Neuron (in vitro differentiated cells): ENCODE data around the gene PRKCE.

ENCODE experiments used
- H2AFZ ChIP-seq: one replicate; pipeline ENCODE4 v1.6.1; 2013; ENCODE audit warnings: low read depth, mild to moderate bottlenecking, inconsistent platforms, low read length, moderate library complexity
- H3K27me3 ChIP-seq: one replicate; pipeline ENCODE4 v1.6.1; 2013; ENCODE audit warnings: low read length; ENCODE audit not compliant: insufficient read depth
- H3K36me3 ChIP-seq: one replicate; pipeline ENCODE4 v1.6.1; 2013; ENCODE audit warnings: low read length; ENCODE audit not compliant: insufficient read depth
- H3K4me1 ChIP-seq: one replicate; pipeline ENCODE4 v1.6.1; 2013; ENCODE audit warnings: low read length; ENCODE audit not compliant: insufficient read depth
- H3K4me3 ChIP-seq: 2 replicates; pipeline ENCODE4 v1.5.1; 2013; ENCODE audit warnings: mild to moderate bottlenecking, low read length, moderate library complexity
- H3K9me3 ChIP-seq: one replicate; pipeline ENCODE4 v1.6.1; 2013; ENCODE audit warnings: low read length

Gene PRKCE

DNA sequence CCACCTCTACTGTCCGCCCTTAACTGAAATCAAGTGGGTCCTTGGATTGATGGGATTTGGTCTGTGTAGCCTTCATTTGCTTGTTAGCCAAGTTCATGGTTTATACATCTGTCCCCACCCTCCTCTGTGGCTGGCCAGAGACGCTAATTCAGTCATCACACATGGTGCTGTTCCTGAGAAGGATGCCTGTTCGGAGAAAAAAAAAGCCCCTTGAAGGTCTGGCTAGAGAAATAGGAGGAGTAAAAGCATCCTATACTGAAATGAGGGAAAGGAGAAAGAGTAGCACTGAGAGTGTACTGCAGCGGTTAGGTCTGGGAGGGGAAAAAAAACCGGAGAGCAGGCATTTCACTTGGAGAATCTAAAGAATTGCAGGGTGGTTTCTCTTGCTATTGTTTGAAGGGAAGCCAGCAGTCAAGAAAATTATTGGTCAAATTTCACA is 465.1 kb downstream of the PRKCE start:
- no peak overlapping the region for H3K4me3 ChIP-seq
- H3K36me3 ChIP-seq, result no peaks in the 10 kb centered on the region
- H2AFZ ChIP-seq, result no peak overlapping the region
- H3K4me1 ChIP-seq, result no peaks in the 10 kb centered on the region
- no peaks in the 10 kb centered on the region for H3K27me3 ChIP-seq
- H3K9me3 ChIP-seq, result no peaks in the 10 kb centered on the region

DNA sequence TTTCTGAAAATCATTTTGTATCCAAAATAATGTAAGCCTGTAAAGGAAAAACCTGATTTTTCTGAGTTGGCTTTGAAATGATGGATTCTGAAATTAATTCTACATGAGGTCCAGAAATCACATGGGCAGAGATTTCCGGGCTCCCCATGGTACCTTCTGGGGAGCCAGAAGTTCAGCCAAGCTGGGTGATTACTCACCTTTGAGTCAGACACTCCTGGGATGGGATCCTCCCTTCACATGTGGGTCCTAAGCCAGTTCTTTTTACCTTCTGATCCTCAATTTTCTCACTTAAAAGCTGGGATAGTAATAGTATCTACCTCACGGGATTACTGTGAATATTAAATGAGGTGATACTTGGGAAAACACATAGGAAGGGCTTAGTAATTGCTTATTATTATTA is 465.9 kb downstream of the PRKCE start:
- Histone ChIP-seq H3K36me3 (no peaks in the 10 kb centered on the region), H3K27me3 (no peaks in the 10 kb centered on the region), H3K4me1 (no peaks in the 10 kb centered on the region), H3K9me3 (no peaks in the 10 kb centered on the region), H2AFZ (no peak overlapping the region), H3K4me3 (no peak overlapping the region)

DNA sequence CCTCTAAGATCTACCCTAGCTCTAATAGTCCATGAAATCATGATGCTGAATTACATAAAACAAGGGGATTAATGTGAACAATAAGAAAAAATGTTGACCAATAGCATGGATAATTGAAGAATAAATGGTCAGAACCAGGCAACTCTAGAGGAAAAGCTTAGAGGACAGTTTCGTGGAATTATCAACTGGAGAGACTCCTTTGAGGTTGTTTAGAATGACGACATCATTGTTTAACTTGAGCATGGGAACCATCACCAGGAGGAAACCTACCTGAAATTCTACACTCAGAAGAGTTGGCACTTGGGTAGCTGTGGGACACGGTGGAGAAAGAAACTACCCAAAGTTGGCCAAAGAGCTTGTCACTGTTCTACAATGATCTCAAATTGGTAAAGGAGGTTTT is 466.5 kb downstream of the PRKCE start:
- Histone ChIP-seq H3K27me3 (no peaks in the 10 kb centered on the region), H3K4me3 (no peak overlapping the region), H3K36me3 (no peaks in the 10 kb centered on the region), H2AFZ (no peak overlapping the region), H3K4me1 (no peaks in the 10 kb centered on the region), H3K9me3 (no peaks in the 10 kb centered on the region)

DNA sequence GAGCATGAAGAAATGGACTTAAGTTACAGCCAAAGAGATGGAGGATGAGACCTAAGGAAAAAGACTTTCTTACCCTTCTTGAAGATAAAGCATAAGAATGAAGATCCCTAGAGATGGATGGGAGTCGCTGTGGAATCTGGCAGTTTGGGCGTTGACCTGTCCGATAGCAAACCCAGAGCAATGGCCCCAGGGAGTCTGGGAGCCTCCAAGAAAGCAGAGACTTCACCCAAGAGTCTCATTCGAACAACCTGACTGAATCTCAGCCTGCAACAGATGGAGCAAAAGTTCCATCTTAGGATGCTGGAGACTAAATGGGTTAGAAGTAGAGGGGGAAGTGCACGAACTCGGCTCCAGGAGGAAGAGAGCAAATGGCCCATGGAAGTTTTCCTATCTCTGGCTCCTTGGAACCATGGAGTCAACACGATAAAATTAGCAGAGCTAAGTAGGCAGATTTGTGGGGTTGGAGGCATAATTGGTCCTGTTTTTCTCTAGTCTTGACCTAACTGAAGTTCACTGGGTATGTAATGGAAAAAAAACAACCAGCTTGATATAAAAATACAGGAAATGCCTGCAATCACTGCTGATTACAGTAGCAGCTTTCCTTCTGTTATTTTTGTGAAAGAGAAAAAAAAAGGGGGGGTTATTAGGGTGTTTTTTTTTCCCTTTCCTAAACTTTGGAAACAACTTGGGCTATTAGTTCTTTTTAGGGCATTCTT is 467.3 kb downstream of the PRKCE start:
- no peaks in the 10 kb centered on the region for H3K27me3 ChIP-seq
- no peaks in the 10 kb centered on the region for H3K4me1 ChIP-seq
- H3K9me3 ChIP-seq, result no peaks in the 10 kb centered on the region
- H3K4me3 ChIP-seq, result no peak overlapping the region
- no peaks in the 10 kb centered on the region for H3K36me3 ChIP-seq
- H2AFZ ChIP-seq, result no peak overlapping the region

DNA sequence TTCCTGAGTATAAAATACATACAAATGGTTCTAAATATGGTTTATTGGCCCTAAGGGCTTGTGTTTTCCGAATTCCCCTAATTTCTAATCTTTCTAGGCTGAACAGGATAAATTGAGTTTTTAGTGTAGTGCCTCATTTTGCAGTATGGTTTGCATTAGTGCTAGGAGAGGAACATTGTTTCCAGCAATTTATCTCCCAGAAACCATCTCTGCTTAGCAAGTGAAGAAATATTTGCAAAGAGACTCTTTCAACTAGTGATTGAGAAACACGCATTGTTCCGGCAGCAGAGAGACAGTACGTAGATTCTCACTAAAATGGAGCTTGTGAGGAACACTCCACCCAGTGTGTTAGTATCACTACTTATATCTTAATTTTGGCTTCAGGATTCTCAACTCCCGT is 468.0 kb downstream of the PRKCE start:
- H2AFZ ChIP-seq, result no peak overlapping the region
- no peaks in the 10 kb centered on the region for H3K36me3 ChIP-seq
- no peaks in the 10 kb centered on the region for H3K27me3 ChIP-seq
- no peaks in the 10 kb centered on the region for H3K4me1 ChIP-seq
- H3K9me3 ChIP-seq, result no peaks in the 10 kb centered on the region
- H3K4me3 ChIP-seq, result no peak overlapping the region

DNA sequence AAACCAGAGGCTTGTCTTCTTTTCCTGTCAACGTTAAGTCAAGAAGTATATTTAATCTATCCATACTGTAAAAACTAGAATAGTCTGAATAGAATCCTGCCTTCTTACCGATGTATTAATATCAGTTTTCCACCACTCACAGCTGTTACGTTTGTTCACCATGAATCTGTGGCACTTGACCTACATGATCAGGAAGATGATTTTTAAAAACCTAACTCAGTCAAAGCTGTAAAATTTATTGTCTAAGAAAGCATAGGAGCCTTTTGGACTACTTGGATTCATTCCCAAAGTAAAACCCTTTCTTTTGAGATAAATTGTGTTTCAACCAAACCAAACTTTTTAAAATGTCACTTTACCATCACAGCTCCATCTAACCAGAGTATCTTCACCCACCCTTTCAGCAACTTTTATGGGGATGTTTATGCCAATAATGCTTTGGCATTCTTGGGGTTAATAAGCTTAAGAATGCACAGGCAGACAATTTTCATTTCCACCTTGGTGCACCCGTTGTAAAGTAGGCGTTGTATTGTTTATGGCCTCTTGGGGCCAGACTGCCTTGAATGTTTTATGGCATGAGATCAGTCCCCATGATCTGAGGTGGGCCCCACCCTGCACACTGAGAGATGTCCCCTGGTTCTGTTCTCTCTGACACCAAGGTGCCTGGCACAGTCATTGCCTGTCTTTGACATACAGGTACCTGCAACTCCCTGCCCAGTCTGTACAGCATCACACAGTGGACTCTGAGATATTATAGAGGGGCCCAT is 469.5 kb downstream of the PRKCE start:
- Histone ChIP-seq H3K9me3 (no peaks in the 10 kb centered on the region), H3K4me1 (no peaks in the 10 kb centered on the region), H3K4me3 (no peak overlapping the region)

DNA sequence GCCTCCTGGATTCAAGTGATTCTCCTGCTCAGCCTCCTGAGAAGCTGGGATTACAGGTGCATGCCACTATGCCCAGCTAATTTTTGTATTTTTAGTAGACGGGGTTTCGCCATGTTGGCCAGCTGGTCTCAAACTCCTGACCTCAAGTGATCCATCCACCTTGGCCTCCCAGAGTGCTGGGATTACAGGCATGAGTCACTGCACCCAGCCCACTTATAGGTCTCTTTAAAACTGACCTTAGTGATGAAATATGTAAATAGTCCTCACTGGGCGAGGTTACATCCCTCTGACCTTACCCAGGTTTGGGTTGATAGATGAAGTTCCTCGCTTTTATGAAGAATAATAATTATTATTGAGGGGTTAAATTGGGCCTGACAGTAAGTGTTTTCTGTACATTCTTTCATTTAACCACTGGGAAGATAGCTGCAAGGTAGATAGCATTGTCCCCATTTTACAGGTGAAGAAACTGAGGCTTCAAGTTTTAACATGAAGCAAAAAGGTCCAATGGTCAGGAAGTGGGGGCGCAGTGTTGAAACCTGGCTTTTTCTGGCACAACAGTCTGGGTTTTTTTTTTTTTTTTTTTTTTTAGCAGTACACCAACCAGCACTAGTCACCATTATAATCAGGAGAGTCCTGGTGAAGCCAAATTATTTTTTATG is 471.0 kb downstream of the PRKCE start:
- H2AFZ ChIP-seq, result no peak overlapping the region
- H3K36me3 ChIP-seq, result no peaks in the 10 kb centered on the region
- H3K4me3 ChIP-seq, result no peak overlapping the region
- no peaks in the 10 kb centered on the region for H3K27me3 ChIP-seq
- H3K4me1 ChIP-seq, result no peaks in the 10 kb centered on the region
- no peaks in the 10 kb centered on the region for H3K9me3 ChIP-seq

More for the DNA sequence above, 469.5 kb downstream of the PRKCE start:
- H3K36me3 ChIP-seq, result no peaks in the 10 kb centered on the region
- H3K27me3 ChIP-seq, result no peaks in the 10 kb centered on the region
- no peak overlapping the region for H2AFZ ChIP-seq

DNA sequence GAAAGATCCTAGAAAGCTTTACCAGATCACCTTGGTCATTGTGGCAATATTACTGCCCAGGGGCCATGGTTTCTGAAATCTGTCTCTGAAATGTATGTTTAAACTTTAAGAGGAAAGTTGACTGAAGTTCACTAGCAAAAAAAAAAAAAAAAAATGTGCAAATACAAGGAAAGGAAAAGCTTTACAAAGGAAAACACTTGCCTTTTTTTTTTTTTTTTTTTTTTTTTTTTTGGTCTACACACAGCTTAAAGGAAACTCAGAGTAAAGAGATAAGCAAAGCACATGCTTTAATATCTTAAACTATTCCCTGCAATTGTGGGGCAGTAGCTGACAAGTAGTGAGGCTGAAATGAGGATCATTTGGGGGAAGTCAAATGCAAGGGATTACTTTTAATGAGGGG is 471.5 kb downstream of the PRKCE start:
- no peaks in the 10 kb centered on the region for H3K4me1 ChIP-seq
- no peaks in the 10 kb centered on the region for H3K27me3 ChIP-seq
- H2AFZ ChIP-seq, result no peak overlapping the region
- no peaks in the 10 kb centered on the region for H3K36me3 ChIP-seq
- H3K9me3 ChIP-seq, result no peaks in the 10 kb centered on the region
- no peak overlapping the region for H3K4me3 ChIP-seq

DNA sequence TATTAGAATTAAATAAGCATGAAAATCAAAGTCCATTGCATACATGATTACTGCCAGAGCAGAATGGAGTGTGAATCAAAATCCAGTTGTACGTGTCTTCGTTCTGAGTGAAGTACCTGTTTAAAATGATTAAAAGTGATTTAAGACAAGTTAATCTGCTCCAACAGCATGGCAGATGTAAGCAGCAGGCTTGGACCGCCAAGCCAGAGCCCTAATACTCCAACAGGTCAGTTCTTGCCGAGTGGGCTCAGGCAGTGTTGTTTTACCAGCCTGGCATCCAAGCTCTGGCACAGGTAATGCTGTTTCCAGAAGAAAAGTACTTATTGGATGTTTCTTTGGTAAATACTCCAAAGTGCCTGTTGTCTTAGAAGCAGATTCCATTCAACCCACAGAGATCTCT is 474.3 kb downstream of the PRKCE start:
- no peaks in the 10 kb centered on the region for H3K9me3 ChIP-seq
- no peak overlapping the region for H2AFZ ChIP-seq
- H3K4me1 ChIP-seq, result no peaks in the 10 kb centered on the region
- no peaks in the 10 kb centered on the region for H3K36me3 ChIP-seq
- no peak overlapping the region for H3K4me3 ChIP-seq
- no peaks in the 10 kb centered on the region for H3K27me3 ChIP-seq

DNA sequence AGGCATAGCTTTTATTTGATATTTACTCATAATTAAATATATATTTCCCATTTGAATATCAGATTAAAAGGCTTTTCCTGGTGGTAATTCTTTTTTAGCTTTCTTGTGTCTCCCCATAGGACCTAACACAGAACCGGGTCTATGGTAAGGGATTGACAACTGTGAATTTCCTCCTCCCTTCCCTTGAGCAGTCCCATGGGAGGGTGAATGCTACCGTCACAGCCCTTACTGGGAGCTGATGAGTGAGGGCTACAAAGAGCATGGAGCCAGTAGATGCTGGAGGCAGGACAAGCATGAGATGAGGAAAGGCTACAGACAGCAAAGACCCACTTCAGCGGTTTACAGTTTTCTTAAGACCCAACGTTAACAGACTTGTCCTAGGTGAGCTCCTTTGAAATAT is 475.1 kb downstream of the PRKCE start:
- Histone ChIP-seq H3K4me3 (no peak overlapping the region), H3K36me3 (no peaks in the 10 kb centered on the region), H2AFZ (no peak overlapping the region), H3K9me3 (no peaks in the 10 kb centered on the region), H3K4me1 (no peaks in the 10 kb centered on the region), H3K27me3 (no peaks in the 10 kb centered on the region)

DNA sequence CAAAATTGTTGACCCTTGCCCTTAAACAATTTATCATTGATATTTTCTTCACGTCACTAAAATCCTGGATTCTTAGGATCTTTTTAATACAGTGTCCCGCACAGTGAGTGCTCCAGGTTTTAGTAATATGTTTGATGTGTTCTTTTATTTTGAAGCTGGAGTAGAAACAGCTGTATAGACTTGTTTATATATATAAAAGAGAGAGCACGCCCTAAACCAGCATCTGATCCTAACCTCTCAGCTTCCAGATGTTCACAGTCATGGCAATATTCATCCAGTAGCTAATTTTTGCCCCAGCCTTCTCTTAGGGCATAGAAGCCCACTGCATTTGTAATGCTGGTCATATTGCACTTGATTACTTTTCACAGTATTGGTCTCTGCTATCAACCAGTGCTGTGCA is 475.7 kb downstream of the PRKCE start:
- Histone ChIP-seq H2AFZ (no peak overlapping the region), H3K4me1 (no peaks in the 10 kb centered on the region), H3K27me3 (no peaks in the 10 kb centered on the region), H3K4me3 (no peak overlapping the region), H3K36me3 (no peaks in the 10 kb centered on the region), H3K9me3 (no peaks in the 10 kb centered on the region)

DNA sequence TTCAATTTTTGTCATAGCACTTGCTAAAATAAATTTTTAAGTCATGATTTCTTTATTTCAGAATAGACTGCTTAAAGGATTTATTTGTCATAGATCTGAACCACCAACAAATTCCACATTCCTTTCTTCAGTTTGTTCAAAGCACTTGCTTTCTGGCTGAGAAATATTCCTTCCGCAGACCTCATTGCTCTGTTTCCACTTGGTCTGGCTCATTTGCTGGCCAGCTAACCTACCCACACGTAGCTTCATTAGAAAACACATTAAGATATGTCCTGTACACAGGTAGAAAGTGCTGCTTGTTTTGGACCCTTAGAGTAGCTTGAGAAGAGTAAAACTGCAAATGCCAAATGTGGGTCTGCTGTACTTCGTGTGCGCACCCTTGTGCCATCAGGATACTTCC is 479.0 kb downstream of the PRKCE start:
- H3K36me3 ChIP-seq, result no peaks in the 10 kb centered on the region
- H3K27me3 ChIP-seq, result no peaks in the 10 kb centered on the region
- H2AFZ ChIP-seq, result no peak overlapping the region
- no peaks in the 10 kb centered on the region for H3K4me1 ChIP-seq
- no peaks in the 10 kb centered on the region for H3K9me3 ChIP-seq
- H3K4me3 ChIP-seq, result no peak overlapping the region

DNA sequence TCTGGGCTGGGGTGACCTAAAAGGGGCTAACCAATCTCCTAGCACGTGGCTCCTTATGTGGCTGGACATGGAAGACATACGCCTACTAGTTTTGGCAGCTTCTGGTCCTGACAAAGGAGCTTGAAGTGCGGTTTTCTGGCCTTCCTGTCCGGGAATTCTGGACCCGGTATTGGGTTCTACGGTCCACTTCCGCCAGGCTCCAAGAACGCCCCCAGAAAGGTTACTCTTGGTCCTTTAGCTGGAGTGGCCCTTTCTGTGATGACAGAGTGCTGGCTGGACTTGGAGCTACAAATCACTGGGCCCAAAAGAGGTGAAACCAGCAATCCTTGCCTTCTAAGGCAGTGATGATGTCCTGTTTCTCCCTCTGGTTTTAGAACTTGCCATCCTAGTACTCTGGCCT is 481.5 kb downstream of the PRKCE start:
- peaks cover 10% of the 10 kb centered on the region for H3K4me1 ChIP-seq
- no peak overlapping the region for H2AFZ ChIP-seq
- no peaks in the 10 kb centered on the region for H3K9me3 ChIP-seq
- H3K36me3 ChIP-seq, result no peaks in the 10 kb centered on the region
- no peak overlapping the region for H3K4me3 ChIP-seq
- H3K27me3 ChIP-seq, result no peaks in the 10 kb centered on the region
